Cardiac muscle cell (in vitro differentiated cells and primary cell): Measurements from ENCODE around the gene TMPRSS13. TPM values are rescaled to one million over a fixed set of nuclear protein-coding genes. Genes with fewer than 3 reads are reported as not detected.

Experiments
- DNase-seq, 2 donors: peaks; one replicate each; pipeline versions ENCODE4 v3.0.0 to v3.0.0-alpha.2; 2010 to 2017; ENCODE audit warnings: low read depth in 1 of 2, low spot score in 1 of 2
- H3K27ac ChIP-seq: fragments of 200-600 bp; sonication (generic); 2 replicates; pipeline ENCODE4 v1.5.1; 2016
- H3K27me3 ChIP-seq: fragments of 200-600 bp; sonication (generic); 2 replicates; pipeline ENCODE4 v1.6.0; 2016; ENCODE audit warnings: control low read depth
- H3K36me3 ChIP-seq: fragments of 200-600 bp; sonication (generic); 2 replicates; pipeline ENCODE4 v1.5.1; 2016; ENCODE audit warnings: control low read depth
- H3K4me1 ChIP-seq: fragments of 200-600 bp; sonication (generic); 2 replicates; pipeline ENCODE4 v1.8.1; 2017; ENCODE audit warnings: low read depth, mild to moderate bottlenecking, mixed run types
- H3K4me3 ChIP-seq: fragments of 200-600 bp; sonication (generic); 2 replicates; pipeline ENCODE4 v1.5.1; 2016; ENCODE audit warnings: mild to moderate bottlenecking
- H3K9me3 ChIP-seq: fragments of 200-600 bp; sonication (generic); 2 replicates; pipeline ENCODE4 v1.5.1; 2017; ENCODE audit warnings: low read depth, mild to moderate bottlenecking, control low read depth
- CTCF ChIP-seq: IDR thresholded peaks from 2 replicates; pipeline ENCODE4 v1.5.1; 2012; ENCODE audit warnings: low read depth, mild to moderate bottlenecking, low read length
- polyA plus RNA-seq: library from polyadenylated mRNA; unstranded; fragments of >200 nt; fragmentation: Nextera tagmentation; extraction: Ambion mirVana; gene quantifications from 2 replicates; pipeline ENCODE4 v1.2.1, GENCODE V29; 2016
- total RNA-seq: library from RNA; depleted of rRNA; stranded (reverse); fragments of >200 nt; gene quantifications from 2 replicates; pipeline ENCODE4 v1.2.3, GENCODE V29; 2016

Gene TMPRSS13
- total and polyA plus RNA-seq, 2 experiments from 2014 or later, result 0.40 to 0.66 TPM

GRCh38 chr11:117921456-117921855 is 7.7 kb downstream of the TMPRSS13 start:
- Histone ChIP-seq H3K27me3 (no peaks in the 10 kb centered on the region), H3K9me3 (no peaks in the 10 kb centered on the region), H3K27ac (peak overlapping the region; percentile 56), H3K4me3 (no peak overlapping the region), H3K36me3 (no peaks in the 10 kb centered on the region), H3K4me1 (peaks cover 8% of the 10 kb centered on the region)
- no peak for TF ChIP-seq CTCF
- no peak for DNase-seq

DNA sequence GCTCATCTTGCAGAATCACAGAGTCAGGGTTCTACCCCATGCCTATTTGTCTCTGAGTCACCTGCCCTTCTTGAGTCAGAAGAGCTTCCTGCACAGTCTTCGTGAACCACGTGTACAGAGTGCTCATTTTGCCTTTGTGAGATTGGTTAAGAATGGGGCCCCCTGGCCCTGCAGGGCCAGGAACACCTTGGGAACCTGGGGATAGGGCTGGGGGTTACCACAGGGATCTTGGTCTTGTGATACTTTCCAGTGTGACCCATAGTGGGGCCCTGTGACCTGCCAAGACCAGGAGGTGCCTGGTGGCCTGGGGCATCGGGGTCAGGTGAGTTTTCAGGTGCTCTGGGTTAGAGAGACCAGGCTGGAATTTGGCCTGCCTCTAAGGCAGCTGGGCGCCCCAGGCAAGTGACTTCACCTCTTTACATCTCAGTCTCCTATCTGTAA is 9.4 kb downstream of the TMPRSS13 start:
- no peak for DNase-seq
- Histone ChIP-seq H3K9me3 (no peaks in the 10 kb centered on the region), H3K4me1 (peaks cover 11% of the 10 kb centered on the region), H3K4me3 (no peak overlapping the region), H3K27ac (no peak overlapping the region), H3K27me3 (no peaks in the 10 kb centered on the region), H3K36me3 (no peaks in the 10 kb centered on the region)
- no peak for TF ChIP-seq CTCF

GRCh38 chr11:117919341-117919740 is 9.9 kb downstream of the TMPRSS13 start:
- no peak overlapping the region for H3K4me3 ChIP-seq
- no peaks in the 10 kb centered on the region for H3K36me3 ChIP-seq
- no peak overlapping the region for H3K27ac ChIP-seq
- peak in 1 of 2 donors; percentile 7 for DNase-seq
- no peaks in the 10 kb centered on the region for H3K9me3 ChIP-seq
- H3K4me1 ChIP-seq, result peaks cover 16% of the 10 kb centered on the region
- H3K27me3 ChIP-seq, result no peaks in the 10 kb centered on the region
- TF ChIP-seq CTCF, result no peak

- no peak for DNase-seq
- Histone ChIP-seq H3K27ac (no peak overlapping the region), H3K9me3 (no peaks in the 10 kb centered on the region), H3K27me3 (no peaks in the 10 kb centered on the region), H3K4me3 (no peak overlapping the region), H3K36me3 (no peaks in the 10 kb centered on the region), H3K4me1 (peaks cover 21% of the 10 kb centered on the region)
- TF ChIP-seq CTCF, result no peak
Observed at GRCh38 chr11:117918366-117919255, 10.6 kb downstream of the TMPRSS13 start.

DNA sequence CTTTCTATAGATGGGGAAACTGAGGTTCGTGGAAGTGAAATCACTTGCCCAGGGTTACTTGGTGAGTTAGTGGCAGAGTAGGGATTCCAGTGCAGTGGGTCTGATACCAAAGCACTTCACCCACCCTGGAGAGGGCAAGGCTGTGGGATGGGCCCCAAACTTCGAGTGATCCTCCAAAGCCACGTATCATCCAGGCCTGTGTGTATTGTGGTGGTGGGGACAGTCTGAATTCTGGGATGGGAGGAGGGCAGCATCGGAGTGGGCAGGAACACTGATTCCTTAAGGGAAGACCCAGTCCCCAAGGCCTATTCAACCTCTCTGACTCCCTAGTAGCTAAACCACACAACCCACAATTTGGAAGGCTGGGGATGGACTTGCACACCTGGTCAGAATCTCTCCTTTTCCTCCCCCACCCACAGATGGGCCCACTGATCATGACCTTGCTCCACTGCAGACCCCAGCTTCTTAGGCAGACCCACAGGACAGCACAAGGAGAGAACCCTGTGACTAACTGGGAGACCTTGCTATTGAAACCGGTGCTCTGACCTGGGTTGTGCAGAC is 11.5 kb downstream of the TMPRSS13 start:
- Histone ChIP-seq H3K9me3 (no peaks in the 10 kb centered on the region), H3K4me1 (peaks cover 23% of the 10 kb centered on the region), H3K27ac (no peak overlapping the region), H3K36me3 (no peaks in the 10 kb centered on the region), H3K27me3 (no peaks in the 10 kb centered on the region), H3K4me3 (no peak overlapping the region)
- TF ChIP-seq CTCF, result no peak
- no peak for DNase-seq
